PC-9 (cell line): ENCODE results near the gene ERC1. TPM values are rescaled to one million over a fixed set of nuclear protein-coding genes. Genes with fewer than 3 reads are reported as not detected.

Experiments
- BruUV-seq: library from RNA; stranded (reverse); fragments of 400-500 nt; replicated peaks from 2 replicates; lab custom pipeline; 2021; lab: Mats Ljungman, UMichigan
- CTCF ChIA-PET: fragments of 300-600 bp; sonication (Branson Sonifier 250); formaldehyde crosslinking; loops from one replicate; lab custom pipeline; 2022; ENCODE audit warnings: antibody characterized with exemption; lab: Charles Lee
- POLR2A ChIA-PET: fragments of 300-600 bp; sonication (Branson Sonifier 250); formaldehyde crosslinking; loops from one replicate; lab custom pipeline; 2022; ENCODE audit warnings: antibody characterized with exemption; ENCODE audit not compliant: unreplicated experiment; lab: Charles Lee
- DNase-seq, 2 experiments: peaks; one replicate each; pipeline versions ENCODE4 v3.0.0 to v3.0.0-alpha.2; 2015 to 2022; ENCODE audit warnings: mixed read lengths in 1 of 2
- H2AFZ ChIP-seq: fragments of 200-600 bp; sonication (generic); 2 replicates; pipeline ENCODE4 v1.8.1; 2017; ENCODE audit warnings: antibody characterized with exemption
- H3F3A ChIP-seq: fragments of 200-600 bp; sonication (generic); 2 replicates; pipeline ENCODE4 v1.8.1; 2017; ENCODE audit warnings: antibody characterized with exemption, mild to moderate bottlenecking, low read depth; ENCODE audit not compliant: insufficient read depth
- H3K27ac ChIP-seq: fragments of 200-600 bp; sonication (generic); 2 replicates; pipeline ENCODE4 v1.6.1; 2016; ENCODE audit warnings: mixed run types
- H3K27me3 ChIP-seq: fragments of 200-600 bp; sonication (generic); 2 replicates; pipeline ENCODE4 v1.6.1; 2016; ENCODE audit warnings: low read depth, mixed run types; ENCODE audit not compliant: insufficient read depth
- H3K36me3 ChIP-seq: fragments of 200-600 bp; sonication (generic); 2 replicates; pipeline ENCODE4 v1.6.1; 2016; ENCODE audit warnings: low read depth, mixed run types
- H3K4me1 ChIP-seq: fragments of 200-600 bp; sonication (generic); replicated peaks from 2 replicates; pipeline ENCODE4 v1.6.1; 2016; ENCODE audit warnings: mixed run types; ENCODE audit not compliant: insufficient read depth
- H3K4me2 ChIP-seq: fragments of 200-600 bp; sonication (generic); 2 replicates; pipeline ENCODE4 v1.6.1; 2017; ENCODE audit warnings: mixed run types
- H3K4me3 ChIP-seq: fragments of 200-600 bp; sonication (generic); 2 replicates; pipeline ENCODE4 v1.6.1; 2016; ENCODE audit warnings: mixed run types
- H3K79me2 ChIP-seq: fragments of 200-600 bp; sonication (generic); 2 replicates; pipeline ENCODE4 v1.6.1; 2017; ENCODE audit warnings: low read depth, mixed run types
- H3K9me2 ChIP-seq: fragments of 200-600 bp; sonication (generic); 2 replicates; pipeline ENCODE4 v1.8.1; 2017; ENCODE audit warnings: mild to moderate bottlenecking; ENCODE audit not compliant: insufficient read depth
- H3K9me3 ChIP-seq: fragments of 200-600 bp; sonication (generic); 2 replicates; pipeline ENCODE4 v1.8.1; 2016; ENCODE audit warnings: low read depth; ENCODE audit not compliant: insufficient read depth
- H4K20me1 ChIP-seq: fragments of 200-600 bp; sonication (generic); 2 replicates; pipeline ENCODE4 v1.8.1; 2017; ENCODE audit not compliant: insufficient read depth
- CTCF ChIP-seq: fragments of 200-600 bp; sonication (generic); conservative IDR thresholded peaks from 2 replicates; pipeline ENCODE4 v1.6.1; 2017; ENCODE audit warnings: mixed run types, antibody characterized with exemption, mild to moderate bottlenecking, moderate library complexity
- EZH2 ChIP-seq: fragments of 200-600 bp; sonication (generic); IDR thresholded peaks from 2 replicates; pipeline ENCODE4 v1.8.0; 2017; ENCODE audit warnings: antibody characterized with exemption, low read depth
- intact Hi-C: fragments of 100-400 bp; cut with micrococcal nuclease; formaldehyde crosslinking; loops from one replicate; pipeline ENCODE4 v1.10.0; 2022; ENCODE audit not compliant: unreplicated experiment
- total RNA-seq: library from RNA; stranded (reverse); gene quantifications from 2 replicates; pipeline ENCODE4 v1.2.3, GENCODE V29; 2021

The ERC1 gene
- total RNA-seq, 1 experiment from 2014 or later = 52.0 TPM

GRCh38 chr12:1091350-1091749 lies 100.3 kb downstream of the ERC1 start:
- BruUV-seq = no TSS peak
- H3K79me2 ChIP-seq = no peaks in the 10 kb centered on the region
- no peak overlapping the region for H3K4me2 ChIP-seq
- peaks cover 21% of the 10 kb centered on the region for H3F3A ChIP-seq
- ChIA-PET CTCF (interaction anchor here (0.6 kb wide), 1 partner anchor 293 kb away, joined by 5 read pairs; no protein-coding TSS in a partner anchor), POLR2A (no interaction called here)
- no peaks in the 10 kb centered on the region for H3K27me3 ChIP-seq
- no peak overlapping the region for H2AFZ ChIP-seq
- TF ChIP-seq CTCF (no peak), EZH2 (no peak)
- H3K36me3 ChIP-seq = no peaks in the 10 kb centered on the region
- H3K9me3 ChIP-seq = no peaks in the 10 kb centered on the region
- H3K4me1 ChIP-seq = no peaks in the 10 kb centered on the region
- DNase-seq = no peak
- no peak overlapping the region for H3K4me3 ChIP-seq
- intact Hi-C loops = loop anchor here (5.0 to 10.0 kb wide), 5 partner anchors 107 to 519 kb away; partner anchors contain the start of gene RAD52
- H3K27ac ChIP-seq = no peak overlapping the region
- H3K9me2 ChIP-seq = no peaks in the 10 kb centered on the region
- peaks cover 3% of the 10 kb centered on the region; the same call in 1 of the 2 replicates for H4K20me1 ChIP-seq

GRCh38 chr12:1093166-1093751 lies 102.2 kb downstream of the ERC1 start:
- TF ChIP-seq CTCF = peak; percentile 95
- TF ChIP-seq EZH2 = no peak
- peaks cover 4% of the 10 kb centered on the region; the same call in 1 of the 2 replicates for H3K79me2 ChIP-seq
- DNase-seq = peak; percentile 47
- H3F3A ChIP-seq = peaks cover 21% of the 10 kb centered on the region
- H3K4me1 ChIP-seq = no peaks in the 10 kb centered on the region
- H3K4me3 ChIP-seq = no peak overlapping the region
- H2AFZ ChIP-seq = no peak overlapping the region
- no TSS peak for BruUV-seq
- H4K20me1 ChIP-seq = peaks cover 3% of the 10 kb centered on the region; the same call in 1 of the 2 replicates
- intact Hi-C loops = loop anchor here (5.0 to 10.0 kb wide), 5 partner anchors 108 to 521 kb away; partner anchors contain the start of gene RAD52
- H3K27ac ChIP-seq = no peak overlapping the region
- POLR2A ChIA-PET = interaction anchor here (0.6 to 0.7 kb wide), 3 partner anchors 37 to 522 kb away, joined by 3 to 6 read pairs (median 3); no protein-coding TSS in a partner anchor
- H3K4me2 ChIP-seq = no peak overlapping the region
- no peaks in the 10 kb centered on the region for H3K9me2 ChIP-seq
- CTCF ChIA-PET = interaction anchor here (0.5 to 1.3 kb wide), 16 partner anchors 24 to 651 kb away, joined by 3 to 13 read pairs (median 4); partner anchors contain the start of gene RAD52
- no peaks in the 10 kb centered on the region for H3K36me3 ChIP-seq
- H3K9me3 ChIP-seq = no peaks in the 10 kb centered on the region
- H3K27me3 ChIP-seq = no peaks in the 10 kb centered on the region

- CTCF ChIA-PET = no interaction called here
- POLR2A ChIA-PET = no interaction called here
These were observed 103.7 kb downstream of the ERC1 start for GRCh38 chr12:1094714-1095113.

More at GRCh38 chr12:1094714-1095113, 103.7 kb downstream of the ERC1 start:
- Histone ChIP-seq H3K27ac (no peak overlapping the region), H4K20me1 (peaks cover 3% of the 10 kb centered on the region), H3K27me3 (no peaks in the 10 kb centered on the region), H3K9me2 (no peaks in the 10 kb centered on the region), H3K4me1 (no peaks in the 10 kb centered on the region), H3K4me2 (no peak overlapping the region), H2AFZ (no peak overlapping the region), H3K79me2 (peaks cover 10% of the 10 kb centered on the region; the same call in 1 of the 2 replicates), H3K36me3 (no peaks in the 10 kb centered on the region), H3K9me3 (no peaks in the 10 kb centered on the region), H3K4me3 (no peak overlapping the region), H3F3A (peaks cover 21% of the 10 kb centered on the region)
- no TSS peak for BruUV-seq
- TF ChIP-seq CTCF (no peak), EZH2 (no peak)
- peak in 1 of 2 experiments; percentile 20 for DNase-seq
- intact Hi-C loops = loop anchor here (5.0 to 10.0 kb wide), 5 partner anchors 110 to 522 kb away; partner anchors contain the start of gene RAD52
